Epithelial cell of alveolus of lung (primary cell): ENCODE results near the gene ERAS. TPM values are rescaled to one million over a fixed set of nuclear protein-coding genes. Genes with fewer than 3 reads are reported as not detected.

ENCODE experiments used
- total RNA-seq: library from RNA; depleted of rRNA; stranded (reverse); fragments of >200 nt; gene quantifications from 2 replicates; pipeline ENCODE4 v1.2.1, GENCODE V29; 2015

The ERAS gene, protein sequence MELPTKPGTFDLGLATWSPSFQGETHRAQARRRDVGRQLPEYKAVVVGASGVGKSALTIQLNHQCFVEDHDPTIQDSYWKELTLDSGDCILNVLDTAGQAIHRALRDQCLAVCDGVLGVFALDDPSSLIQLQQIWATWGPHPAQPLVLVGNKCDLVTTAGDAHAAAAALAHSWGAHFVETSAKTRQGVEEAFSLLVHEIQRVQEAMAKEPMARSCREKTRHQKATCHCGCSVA
- not detected in 2 replicates for total RNA-seq

DNA sequence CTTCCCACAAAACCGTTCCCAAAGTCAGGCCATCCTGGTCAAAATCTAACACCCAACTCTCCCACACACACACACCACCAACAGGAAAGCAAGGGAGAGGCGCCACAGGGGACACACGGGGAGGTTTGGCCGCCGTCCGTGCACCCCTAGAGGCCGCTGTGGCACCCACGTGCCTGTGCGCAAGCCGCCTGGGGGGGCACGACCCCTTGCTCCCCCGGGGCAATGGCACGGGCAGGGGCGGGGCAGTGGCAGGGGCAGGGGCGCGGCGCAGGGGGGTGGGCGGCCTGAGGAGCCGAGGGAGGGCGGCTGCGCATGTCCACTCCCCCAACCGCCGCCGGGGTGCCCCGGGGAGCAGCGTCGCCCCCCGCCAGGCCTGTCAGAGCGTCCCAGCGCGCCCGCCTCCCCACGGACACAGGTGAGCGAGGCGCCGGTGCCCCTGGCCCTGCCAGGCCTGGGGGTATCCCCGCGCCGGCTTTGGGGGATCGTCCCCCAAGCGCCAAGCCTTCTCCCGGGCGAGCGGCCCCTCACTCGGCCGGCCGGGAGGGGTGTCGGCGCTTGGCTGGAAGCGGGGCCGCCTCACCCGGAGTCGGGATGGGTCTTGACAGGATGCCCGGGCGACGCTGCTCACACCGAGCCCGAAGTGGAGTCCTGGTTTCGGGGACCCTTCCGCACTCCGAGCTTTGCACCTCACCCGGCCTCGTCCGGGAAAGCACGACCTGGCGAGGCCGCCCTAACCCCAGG is at the start of gene ERAS:
Gene ERAS, plus strand, starts transcription at position 379 of the 741 bp plus-strand sequence. CDS start 2,611 bp downstream, outside the sequence.

DNA sequence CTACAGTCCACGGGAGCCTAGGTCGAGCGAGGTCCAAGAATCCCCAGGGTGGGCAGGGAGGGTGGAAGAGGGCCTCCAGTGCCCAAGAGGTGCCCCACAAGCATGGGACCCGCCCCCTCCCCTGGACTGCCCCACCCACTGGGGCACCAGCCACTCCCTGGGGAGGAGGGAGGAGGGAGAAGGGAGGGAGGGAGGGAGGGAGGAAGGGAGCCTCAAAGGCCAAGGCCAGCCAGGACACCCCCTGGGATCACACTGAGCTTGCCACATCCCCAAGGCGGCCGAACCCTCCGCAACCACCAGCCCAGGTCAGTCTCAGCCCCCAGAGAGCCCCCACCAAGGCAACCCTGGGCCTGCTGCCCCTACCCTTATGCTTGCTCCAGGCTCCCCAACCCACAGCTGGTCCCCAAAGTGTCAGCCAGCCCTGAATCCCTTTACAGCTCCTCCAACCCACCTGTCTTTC is 39.9 kb upstream of the ERAS start, which contains the start of gene GATA1:
Gene GATA1, plus strand, starts transcription at position 250 of the 460 bp plus-strand sequence. CDS start 4,520 bp downstream, outside the sequence.

DNA sequence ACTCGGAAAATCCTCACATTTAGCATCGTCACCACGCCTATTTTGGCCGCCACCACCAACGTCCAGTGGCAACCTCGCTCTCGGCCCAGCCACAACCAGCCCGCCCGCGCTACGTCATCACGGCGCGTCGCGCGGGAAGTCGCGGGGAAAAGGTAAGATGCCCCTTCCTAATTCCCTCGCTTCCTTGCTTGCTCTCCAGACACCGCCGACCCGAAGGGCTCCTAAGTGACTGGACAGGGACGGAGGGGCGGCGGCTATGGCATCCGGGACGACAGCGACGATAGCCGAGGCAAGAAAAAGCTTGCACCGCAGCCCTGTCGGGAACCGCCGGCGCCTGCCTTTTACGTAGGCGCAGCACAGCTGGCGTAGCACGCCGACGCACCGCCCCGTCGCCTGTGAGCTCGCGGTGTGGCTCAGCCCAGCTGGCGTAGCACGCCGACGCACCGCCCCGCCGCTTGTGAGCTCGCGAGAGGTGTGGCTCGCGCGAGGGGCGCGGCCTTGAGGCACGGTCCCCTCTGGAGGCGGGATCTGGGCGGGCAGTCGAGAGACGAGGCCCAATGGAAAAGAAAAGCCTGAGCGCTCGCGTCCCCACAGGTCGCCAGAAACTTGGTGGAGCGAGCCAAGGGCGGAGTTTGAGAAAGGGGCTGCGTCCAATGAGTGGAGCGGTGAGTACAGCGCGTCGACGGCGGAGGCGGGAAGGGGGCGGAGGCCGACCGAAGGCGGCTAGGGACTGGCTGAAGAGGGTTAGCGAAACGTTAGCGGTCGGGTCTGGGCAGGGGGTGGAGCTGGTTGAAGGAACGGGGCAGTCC is 24.8 kb upstream of the ERAS start, which contains the start of gene HDAC6:
Gene HDAC6, plus strand, starts transcription at position 788 of the 809 bp plus-strand sequence. CDS start 626 bp downstream, outside the sequence.

DNA sequence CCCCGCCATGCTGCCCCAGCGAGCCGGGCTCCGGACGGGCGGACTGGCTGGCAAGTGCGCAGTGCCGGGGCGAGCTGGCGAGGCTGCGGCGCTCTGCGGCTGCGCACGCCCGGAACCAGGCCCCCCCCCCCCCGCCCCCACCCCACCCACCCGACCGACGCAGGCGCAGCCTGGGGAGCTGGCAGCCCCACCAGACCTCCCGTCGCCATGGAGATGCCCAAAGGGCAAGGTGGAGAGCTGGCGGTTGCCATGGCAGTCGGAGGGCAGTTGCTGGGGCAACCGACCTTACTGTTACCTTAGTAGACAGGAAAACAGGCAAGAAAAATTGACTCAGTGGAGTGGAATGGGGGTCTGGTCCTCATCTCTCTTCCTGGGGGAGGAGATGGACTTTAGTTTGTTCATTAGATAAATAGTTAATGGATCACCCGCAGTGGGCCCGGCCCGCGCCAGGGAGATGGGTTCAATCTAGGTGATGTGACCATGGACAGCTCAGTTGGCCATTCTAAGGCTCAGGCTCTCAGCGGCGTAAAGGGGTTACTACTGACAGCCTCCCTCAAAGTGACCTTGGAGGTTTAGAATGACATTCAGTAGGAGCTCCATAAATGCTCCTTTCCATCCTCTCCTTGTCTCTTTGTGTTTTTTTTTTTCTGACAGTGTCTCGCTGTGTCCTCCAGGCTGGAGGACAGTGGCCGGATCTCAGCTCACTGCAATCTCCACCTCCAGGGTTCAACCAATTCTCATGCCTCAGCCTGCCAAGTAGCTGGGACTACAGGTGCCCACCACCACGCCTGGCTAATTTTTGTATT is 9.4 kb downstream of the ERAS start, which contains the start of gene PCSK1N:
Gene PCSK1N, minus strand, starts transcription at position 87 of the 806 bp plus-strand sequence. Its CDS starts 78 bp downstream, at position 9.

Other genes starting within 250 kb of the ERAS start
- gene WDR13, start 229.0 kb upstream of the ERAS start, total RNA-seq = 165 and 216 TPM in 2 replicates
- 0.13 and 0.48 TPM in 2 replicates for gene WAS, start 142.7 kb upstream of the ERAS start, total RNA-seq
- gene SUV39H1, start 129.8 kb upstream of the ERAS start, total RNA-seq = 4.4 and 12.4 TPM in 2 replicates
- gene GLOD5, start 64.8 kb upstream of the ERAS start, total RNA-seq = not detected in 2 replicates
- gene GATA1, start 39.9 kb upstream of the ERAS start, total RNA-seq = not detected in 2 replicates
- gene HDAC6, start 24.4 kb upstream of the ERAS start, total RNA-seq = 24.8 and 42.2 TPM in 2 replicates
- 0.65 and 3.2 TPM in 2 replicates for gene PCSK1N, start 9.1 kb downstream of the ERAS start, total RNA-seq
- 39.6 and 61.8 TPM in 2 replicates for gene TIMM17B, start 71.3 kb downstream of the ERAS start, total RNA-seq
- 50.2 and 53.3 TPM in 2 replicates for gene PQBP1, start 71.4 kb downstream of the ERAS start, total RNA-seq
- gene SLC35A2, start 85.1 kb downstream of the ERAS start, total RNA-seq = 27.7 and 39.3 TPM in 2 replicates
- 7.7 and 10.3 TPM in 2 replicates for gene PIM2, start 92.5 kb downstream of the ERAS start, total RNA-seq
- gene OTUD5, start 131.1 kb downstream of the ERAS start, total RNA-seq = 28.5 and 42.8 TPM in 2 replicates
- 1.8 and 2.4 TPM in 2 replicates for gene KCND1, start 145.3 kb downstream of the ERAS start, total RNA-seq
- gene GRIPAP1, start 175.8 kb downstream of the ERAS start, total RNA-seq = 14.3 and 14.9 TPM in 2 replicates
- 57.7 and 85.8 TPM in 2 replicates for gene TFE3, start 216.8 kb downstream of the ERAS start, total RNA-seq
- gene CCDC120, start 232.5 kb downstream of the ERAS start, total RNA-seq = 1.4 and 4.0 TPM in 2 replicates
- 27.6 and 31.5 TPM in 2 replicates for gene PRAF2, start 247.5 kb downstream of the ERAS start, total RNA-seq